DMS53 treated with DMSO at 0.1 percent for 48 hours (cell line): ENCODE results near the gene OR1E2.
"Not testable (repeated sequence)": the region's sequence is repeated elsewhere in the genome, so short reads cannot be mapped to it uniquely, and the experiment has no call there.

Experiments used
- DNase-seq: peaks from one replicate; lab custom pipeline; 2025; ENCODE audit not compliant: unreplicated experiment; lab: John Stamatoyannopoulos, UW

OR1E2 gene

DNA sequence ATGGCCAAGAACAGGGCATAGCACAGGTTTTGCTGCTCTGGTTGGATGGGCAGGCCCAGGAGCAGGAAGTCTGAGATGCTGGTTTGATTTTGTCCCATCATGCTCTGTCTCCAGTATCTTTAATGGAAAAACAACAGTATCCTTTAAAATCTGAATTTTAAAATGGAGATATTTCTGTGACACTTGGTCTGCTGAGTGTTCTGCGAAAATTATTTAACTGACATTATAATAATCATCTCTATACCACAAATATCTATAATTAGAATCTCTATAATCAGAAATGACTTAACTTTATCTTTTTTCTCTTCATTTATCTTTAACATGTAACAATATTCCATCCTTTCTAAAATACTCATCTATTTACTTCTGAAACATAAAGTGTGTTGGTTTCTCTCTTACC, 35.3 kb downstream of the OR1E2 start, which contains the start of gene OR1E1:
TSS of gene OR1E1 (minus strand) at position 101 of the 400 bp plus-strand sequence. CDS start at position 101, 0 bp downstream.
- no peak for DNase-seq

DNA sequence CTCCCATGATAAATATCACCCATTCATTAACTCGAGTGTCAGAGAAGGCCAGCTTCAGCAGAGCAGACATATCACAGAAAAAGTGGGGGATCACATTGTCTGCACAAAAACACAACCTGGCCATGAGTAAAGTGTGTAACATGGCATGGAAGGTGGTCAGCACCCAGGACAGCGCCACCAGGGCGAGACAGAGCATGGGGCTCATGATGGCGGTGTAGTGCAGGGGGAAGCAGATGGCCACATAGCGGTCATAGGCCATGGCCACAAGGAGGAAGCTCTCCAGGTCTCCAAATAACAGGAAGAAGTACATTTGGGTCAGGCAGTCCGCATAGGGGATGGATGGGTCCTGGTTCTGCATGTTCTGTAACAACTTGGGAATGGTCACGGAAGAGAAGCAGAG, 35.8 kb downstream of the OR1E2 start:
- DNase-seq = not testable (repeated sequence)

DNA sequence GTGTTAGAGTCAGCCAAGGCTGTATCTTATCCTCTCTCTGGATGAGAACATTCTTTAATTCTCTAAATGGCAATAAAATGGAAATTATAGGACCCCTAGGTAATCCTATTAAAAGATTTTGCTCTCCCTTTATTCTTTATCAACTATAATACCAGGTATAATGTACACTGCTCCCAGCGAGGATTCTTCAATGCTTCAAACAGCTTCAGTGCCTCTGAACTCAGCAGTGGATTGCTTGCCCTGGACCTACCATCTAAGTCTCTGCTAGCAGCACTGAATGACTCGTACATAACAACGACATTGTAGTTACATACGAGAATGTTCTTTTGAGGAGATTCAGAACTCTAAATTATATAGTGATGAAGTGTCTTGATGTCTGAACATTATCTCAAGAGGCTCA, 43.9 kb downstream of the OR1E2 start:
- DNase-seq = no peak

DNA sequence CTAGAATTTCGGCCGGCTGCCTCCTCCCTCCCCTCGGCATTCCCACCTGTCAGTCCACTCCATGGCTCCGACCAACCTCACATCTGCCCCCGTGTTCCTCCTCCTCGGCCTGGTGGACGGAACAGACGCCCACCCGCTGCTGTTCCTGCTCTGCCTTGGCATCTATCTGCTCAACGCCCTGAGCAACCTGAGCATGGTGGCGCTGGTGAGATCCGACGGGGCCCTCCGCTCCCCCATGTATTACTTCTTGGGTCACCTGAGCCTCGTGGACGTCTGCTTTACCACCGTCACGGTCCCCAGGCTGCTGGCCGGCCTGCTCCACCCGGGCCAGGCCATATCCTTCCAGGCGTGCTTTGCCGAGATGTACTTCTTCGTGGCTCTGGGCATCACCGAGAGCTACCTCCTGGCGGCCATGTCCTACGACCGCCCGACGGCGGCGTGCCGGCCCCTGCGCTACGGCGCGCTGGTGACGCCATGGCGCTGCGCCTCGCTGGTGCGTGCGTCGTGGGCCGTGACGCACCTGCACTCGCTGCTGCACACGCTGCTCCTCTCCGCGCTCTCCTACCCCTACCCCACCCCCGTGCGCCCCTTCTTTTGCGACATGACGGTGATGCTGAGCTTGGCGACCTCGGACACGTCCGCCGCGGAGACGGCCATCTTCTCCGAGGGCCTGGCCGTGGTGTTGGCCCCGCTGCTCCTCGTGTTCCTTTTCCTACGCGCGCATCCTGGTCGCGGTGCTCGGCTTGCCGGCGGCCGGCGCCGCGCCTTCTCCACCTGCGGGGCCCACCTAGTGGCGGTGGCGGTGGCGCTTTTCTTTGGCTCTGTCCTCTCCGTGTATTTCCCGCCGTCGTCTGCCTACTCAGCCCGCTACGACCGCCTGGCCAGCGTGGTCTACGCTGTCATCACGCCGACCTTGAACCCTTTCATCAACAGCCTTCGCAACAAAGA, 47.5 kb downstream of the OR1E2 start, which contains the start of gene OR3A2:
TSS of gene OR3A2 (minus strand) at position 440 of the 948 bp plus-strand sequence.
- no peak for DNase-seq
